Peyer's patch (tissue), 4 donors: ENCODE data around the gene CHST3.

ENCODE experiments used
- POLR2A ChIP-seq, 2 donors: fragments of 450-650 bp; IDR thresholded peaks; one replicate each; pipeline ENCODE4 v1.5.1; 2017; ENCODE audit warnings: antibody characterized with exemption in 2 of 2, mild to moderate bottlenecking in 2 of 2, moderate library complexity in 2 of 2
- TF ChIP-seq, protein P1 (sequence below), 6 experiments: fragments of 450-650 bp in 4 of 6; fragments of 200-600 bp in 2 of 6; sonication (generic) in 1 of 6; IDR thresholded peaks; one replicate each; pipeline ENCODE4 v1.5.1; 2017 to 2019; ENCODE audit warnings: antibody characterized with exemption in 6 of 6, mild to moderate bottlenecking in 3 of 6, moderate library complexity in 1 of 6

- no peak for TF ChIP-seq POLR2A (IDR thresholded peaks at IDR 0.05)
- TF ChIP-seq, protein P1, sequence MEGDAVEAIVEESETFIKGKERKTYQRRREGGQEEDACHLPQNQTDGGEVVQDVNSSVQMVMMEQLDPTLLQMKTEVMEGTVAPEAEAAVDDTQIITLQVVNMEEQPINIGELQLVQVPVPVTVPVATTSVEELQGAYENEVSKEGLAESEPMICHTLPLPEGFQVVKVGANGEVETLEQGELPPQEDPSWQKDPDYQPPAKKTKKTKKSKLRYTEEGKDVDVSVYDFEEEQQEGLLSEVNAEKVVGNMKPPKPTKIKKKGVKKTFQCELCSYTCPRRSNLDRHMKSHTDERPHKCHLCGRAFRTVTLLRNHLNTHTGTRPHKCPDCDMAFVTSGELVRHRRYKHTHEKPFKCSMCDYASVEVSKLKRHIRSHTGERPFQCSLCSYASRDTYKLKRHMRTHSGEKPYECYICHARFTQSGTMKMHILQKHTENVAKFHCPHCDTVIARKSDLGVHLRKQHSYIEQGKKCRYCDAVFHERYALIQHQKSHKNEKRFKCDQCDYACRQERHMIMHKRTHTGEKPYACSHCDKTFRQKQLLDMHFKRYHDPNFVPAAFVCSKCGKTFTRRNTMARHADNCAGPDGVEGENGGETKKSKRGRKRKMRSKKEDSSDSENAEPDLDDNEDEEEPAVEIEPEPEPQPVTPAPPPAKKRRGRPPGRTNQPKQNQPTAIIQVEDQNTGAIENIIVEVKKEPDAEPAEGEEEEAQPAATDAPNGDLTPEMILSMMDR (IDR thresholded peaks at IDR 0.05) = no peak
These were observed 4.6 kb downstream of the CHST3 start for GRCh38 chr10:71968553-71969474.
